ELF-1 (cell line): Measurements from ENCODE around the gene SOD3.

ENCODE experiments used
- DNase-seq: peaks from one replicate; pipeline ENCODE4 v3.0.0-alpha.2; 2016; ENCODE audit warnings: low read depth, low spot score

The SOD3 gene

DNA sequence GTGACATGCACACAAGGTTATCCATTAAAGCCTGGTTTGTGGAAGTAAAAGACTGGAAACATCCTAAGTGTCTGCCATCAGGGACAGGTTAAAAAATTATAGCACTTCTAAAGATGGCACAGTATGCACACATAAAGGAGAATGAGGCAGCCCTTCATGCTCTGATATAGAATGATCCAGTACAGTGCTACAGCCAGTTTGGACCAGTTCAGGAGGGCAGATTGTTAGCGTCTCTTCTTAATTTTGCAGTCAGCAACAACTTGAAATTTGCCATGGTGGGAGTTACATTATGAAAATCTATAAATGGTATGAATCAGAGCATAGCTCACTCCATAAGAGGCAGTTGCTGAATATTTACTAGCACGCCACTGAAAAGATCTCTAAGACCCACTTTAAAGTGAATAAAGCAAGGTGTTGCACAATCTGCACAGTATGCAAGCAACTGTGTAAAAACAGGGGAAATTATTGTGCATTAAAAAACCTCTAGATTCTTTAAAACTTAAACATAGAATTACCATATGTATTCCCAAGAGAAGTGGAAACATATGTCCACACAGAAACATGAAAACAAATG is 20.3 kb upstream of the SOD3 start:
- DNase-seq = no peak

DNA sequence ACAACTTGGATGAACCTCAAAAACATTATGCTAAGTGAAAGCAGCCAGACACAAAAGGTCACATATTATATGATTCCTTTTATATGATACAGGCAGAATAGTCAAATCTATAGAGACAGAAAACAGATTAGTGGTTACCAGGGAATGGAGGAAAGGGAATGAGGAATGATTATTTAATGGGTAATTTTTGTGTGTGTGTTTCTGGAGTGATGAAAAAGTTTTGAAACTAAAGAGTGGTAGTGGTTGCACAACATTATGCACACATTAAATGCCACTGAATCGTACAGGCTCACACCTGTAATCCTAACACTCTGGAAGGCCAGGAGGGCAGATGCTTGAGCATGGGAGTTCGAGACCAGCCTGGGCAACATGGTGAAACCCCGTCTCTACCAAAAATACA is 19.6 kb upstream of the SOD3 start:
- no peak for DNase-seq

DNA sequence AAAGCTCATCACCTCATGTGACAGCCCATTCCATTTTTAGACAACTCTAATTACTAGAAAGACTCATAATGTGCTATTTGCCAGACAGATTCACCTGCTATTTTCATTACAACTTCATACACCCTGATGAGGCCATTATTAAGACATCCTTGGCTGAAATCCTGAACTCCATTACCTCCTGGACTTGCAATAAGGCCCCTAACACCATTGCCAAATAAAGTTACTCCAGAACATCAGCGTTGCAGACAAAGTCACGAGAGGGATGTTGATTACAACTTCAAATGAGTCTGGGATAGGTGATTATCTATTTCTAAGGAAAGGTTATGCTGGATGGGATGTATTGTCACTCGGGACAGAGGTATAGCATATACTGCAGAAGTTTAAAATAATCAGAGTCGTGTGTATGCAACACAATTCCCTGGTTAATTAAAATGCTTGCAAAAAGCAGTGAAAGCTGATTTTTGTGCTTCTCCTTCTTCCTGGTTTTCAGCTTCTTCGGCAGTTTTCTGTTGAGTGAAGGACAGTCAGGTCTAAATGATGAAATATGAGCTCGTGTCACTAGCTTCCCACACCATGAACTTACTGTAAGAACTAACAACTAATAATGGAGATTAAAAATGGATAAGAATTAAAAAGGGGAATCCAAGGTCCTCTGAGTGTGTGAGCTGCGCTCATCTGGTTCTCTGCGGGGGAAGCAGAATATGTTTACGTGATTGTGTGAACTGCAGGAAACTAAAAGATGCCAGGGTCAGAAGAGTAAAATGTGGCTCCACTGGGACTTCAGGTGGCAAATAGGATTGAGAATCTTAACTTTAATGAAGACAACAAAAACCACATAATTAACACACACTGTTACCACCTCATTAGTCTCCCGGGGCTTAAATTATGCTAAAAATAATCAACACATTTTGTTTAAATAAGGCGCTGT is 17.6 kb upstream of the SOD3 start:
- no peak for DNase-seq

DNA sequence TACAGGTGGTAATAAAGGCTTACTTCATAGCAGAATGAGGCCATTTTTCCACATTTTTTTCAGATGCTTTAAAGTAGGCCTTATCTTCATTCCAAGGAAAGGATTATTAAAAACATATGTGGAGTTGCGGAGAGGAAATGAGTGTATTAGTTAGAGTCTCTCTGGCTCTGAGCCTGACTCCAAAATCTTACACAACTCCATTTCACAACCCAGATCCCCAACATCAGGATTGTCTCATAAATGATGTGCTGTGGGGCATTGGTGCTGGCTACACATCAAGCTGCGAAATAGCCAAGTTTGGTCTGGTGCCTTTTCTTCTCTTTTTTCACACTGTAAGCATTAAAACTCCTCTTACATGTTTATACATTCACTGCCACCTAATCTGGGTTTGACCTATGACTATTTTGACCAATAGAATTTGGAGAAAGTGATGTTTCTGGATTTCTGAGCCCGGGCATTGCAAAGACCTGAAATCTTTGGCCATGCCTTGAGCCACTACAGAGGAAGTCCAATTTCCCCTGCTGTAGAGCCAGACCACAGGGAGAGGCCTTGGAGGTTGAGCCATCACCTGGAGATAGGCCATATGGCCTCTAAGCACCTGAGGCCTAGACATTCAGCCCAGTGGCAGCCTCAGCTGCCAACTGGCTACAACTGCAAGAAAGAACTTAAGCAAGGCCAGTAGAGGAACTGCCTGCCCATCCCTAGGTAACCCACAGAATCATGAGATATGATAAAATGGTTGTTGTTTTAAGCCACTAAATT is 16.7 kb upstream of the SOD3 start:
- no peak for DNase-seq

DNA sequence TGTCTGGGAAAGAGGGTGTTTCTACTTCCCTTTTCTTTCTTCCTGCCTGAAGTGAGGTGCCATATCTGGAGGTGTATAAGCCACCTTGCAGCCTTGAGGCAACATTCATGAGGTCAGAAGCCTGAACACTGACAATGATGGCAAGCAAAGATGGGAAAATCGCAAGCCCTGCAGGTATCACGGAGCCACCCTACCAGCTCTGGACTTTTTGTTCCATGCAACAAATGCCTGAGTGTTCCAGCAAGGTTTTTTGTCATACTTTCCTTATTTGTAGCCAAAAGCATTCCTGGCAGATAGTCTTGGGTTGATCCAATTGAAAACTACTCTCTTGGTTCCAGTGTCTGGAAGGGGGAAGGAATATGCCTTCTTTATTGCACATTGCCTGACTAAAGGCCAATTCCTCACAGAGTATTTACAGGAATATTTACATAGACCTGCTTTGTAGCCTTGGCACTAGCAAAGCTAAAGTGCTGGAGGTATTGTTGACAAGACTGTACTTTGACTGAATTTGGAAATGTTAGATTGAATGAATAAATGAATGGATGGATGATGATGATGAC is 14.4 kb upstream of the SOD3 start:
- DNase-seq = no peak

DNA sequence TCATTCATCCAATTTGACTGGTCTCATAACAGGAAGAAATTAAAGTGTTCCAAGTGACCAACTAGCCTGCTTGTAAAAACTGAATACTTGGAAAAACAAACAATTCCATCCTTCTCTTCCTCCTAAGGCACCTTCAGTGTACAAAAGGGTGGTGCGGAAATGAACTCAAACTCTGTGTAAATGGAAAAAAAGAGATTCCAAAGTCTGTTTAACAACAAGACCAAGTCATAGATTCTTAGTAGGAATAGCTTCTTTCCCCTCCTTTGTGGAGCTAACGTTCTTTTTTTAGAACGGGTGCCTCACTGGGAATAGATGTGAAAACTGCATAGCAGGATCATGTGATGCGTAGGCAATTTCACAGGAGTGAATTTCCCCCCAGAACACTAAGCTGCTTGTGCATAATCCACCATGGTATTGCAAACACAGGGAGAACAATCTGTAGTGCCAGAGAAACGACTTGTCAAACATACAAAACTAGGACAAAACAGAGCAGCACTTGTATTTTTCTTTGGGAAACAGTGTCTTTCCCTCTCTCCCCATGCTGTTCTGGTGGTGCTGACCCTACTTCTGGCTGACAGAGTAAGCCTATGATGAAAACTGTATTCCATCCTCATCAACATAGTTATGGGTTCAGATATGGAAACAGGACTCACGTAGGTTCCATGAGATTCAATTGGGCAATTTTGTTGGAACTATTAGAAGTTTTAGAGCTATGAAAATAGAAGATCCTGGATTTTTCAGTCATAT is 13.2 kb upstream of the SOD3 start:
- DNase-seq = no peak

DNA sequence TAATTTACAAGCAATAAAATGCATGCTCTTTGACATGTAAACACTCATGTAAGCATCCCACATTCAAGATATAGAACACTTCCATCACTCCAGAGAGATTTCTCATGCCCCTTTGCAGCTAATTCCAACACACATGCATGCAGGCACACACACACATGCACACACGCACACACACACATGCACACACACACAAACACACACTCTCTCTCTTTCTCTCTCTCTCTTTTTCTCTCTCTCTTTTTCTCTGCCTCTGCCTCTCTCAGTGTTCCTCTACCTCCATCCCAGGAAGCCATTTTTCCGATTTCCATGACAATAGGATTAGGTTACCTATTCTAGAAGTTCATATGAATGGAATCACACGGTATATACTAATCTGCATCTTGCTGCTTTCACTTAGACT is 11.9 kb upstream of the SOD3 start:
- no peak for DNase-seq

DNA sequence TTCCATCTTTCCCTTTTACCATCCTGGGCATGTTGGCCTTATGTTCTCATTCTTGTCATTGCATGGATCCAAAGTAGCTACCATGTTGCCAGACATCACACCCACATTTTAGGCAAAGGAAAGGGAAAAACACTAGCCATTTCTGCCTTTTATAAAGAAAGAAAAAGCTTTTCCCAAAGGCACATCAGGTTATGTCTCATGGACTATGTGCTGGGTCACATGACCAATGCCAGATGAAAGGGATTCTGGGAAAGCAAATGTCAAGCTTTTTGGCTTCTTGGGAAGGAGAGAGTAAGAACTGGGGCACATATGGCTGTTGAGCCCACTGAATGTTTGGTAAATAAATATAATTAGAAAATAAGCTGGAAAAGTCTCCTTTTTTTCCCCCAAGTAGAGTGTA is 4.3 kb upstream of the SOD3 start:
- no peak for DNase-seq

DNA sequence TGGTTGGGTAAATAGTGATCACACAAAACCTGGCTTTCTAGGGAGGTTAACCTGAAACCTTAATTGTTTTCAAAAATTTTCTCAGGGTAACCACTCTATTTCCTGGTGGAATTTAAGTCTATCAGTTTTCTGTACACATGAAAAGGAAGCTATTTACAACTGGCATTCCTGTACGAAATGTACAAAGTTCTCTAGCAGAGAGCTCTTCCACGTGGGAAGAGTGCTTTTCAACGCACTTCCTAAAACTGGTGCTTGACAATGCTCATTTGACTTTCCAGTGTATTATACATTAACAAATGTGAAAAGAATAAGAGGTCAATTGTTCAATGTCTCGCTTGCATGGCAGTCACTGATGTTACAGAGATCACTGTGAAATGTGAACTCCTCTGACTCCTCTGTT is 2.8 kb upstream of the SOD3 start:
- DNase-seq = no peak

DNA sequence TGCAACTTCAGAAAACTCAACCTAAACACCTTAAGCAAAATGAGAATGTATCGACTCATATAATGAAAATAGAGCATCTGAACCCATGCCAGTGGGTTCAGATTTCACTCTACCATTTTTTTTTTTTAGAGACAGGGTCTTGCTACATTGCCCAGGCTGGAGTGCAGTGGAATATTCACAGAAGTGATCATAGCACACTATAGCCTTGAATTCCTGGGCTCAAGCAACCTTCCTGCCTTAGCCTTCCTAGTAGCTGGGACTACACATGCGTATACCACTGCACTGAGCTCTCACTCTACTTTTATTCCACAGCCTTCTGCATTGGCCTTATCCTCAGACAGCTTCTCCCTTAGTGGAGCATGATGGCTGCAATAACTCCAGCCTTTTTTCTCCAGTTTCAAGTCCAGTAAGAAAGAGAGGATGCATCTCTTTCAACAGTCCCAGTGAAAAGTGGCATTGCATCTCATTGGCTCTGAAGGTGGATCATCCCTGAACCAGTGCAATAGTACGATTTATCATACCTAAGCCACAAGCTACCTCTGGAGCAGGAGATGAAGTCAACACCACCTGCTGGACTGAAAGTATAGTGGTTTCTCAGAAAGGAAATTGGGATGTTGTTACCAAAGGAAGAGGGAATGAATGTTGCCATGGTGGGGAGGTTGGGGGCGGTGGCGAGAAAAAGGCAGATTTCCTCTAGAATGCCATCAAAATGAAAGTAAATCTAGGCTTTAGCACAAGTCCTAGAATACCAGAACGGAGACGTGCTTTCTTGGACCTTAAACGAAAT is 2.0 kb upstream of the SOD3 start:
- peak; percentile 28 for DNase-seq

DNA sequence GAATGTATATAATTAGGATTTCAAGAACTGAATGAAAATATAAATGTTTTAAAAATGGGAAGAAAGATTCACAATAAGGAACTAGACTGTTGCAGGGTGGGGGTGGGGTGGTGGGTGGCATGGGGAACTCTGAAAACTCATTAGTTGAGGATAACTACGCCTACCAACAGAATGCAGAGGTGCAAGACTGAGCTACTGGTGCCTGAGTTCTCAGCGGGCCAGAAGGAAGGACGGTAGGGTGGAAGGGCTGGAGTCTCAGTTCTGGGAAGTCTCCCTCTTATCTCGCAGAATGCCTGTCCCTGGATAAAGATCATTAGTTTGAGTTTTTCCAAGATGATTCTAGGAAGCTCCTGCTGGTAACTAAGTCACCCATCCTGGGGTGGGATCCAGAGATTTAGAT is 1.3 kb upstream of the SOD3 start:
- DNase-seq = no peak

DNA sequence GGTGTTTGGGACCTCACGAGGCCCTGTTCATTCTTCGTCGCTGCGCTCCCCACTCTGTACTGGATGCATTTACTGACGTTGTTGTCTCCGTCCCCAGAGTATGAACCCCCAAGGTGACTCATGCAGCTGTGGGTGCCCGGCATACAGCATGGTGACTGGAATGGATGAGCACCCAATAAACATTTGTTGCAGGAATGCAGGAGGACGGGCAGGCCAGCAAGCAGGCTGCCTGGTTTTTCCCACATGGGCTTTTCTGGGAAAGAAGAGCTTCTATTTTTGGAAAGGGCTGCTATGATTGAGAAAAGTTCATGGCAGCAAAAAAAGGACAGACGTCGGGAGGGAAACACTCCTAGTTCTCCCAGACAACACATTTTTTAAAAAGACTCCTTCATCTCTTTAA is 893 bp upstream of the SOD3 start:
- DNase-seq = peak; percentile 23

DNA sequence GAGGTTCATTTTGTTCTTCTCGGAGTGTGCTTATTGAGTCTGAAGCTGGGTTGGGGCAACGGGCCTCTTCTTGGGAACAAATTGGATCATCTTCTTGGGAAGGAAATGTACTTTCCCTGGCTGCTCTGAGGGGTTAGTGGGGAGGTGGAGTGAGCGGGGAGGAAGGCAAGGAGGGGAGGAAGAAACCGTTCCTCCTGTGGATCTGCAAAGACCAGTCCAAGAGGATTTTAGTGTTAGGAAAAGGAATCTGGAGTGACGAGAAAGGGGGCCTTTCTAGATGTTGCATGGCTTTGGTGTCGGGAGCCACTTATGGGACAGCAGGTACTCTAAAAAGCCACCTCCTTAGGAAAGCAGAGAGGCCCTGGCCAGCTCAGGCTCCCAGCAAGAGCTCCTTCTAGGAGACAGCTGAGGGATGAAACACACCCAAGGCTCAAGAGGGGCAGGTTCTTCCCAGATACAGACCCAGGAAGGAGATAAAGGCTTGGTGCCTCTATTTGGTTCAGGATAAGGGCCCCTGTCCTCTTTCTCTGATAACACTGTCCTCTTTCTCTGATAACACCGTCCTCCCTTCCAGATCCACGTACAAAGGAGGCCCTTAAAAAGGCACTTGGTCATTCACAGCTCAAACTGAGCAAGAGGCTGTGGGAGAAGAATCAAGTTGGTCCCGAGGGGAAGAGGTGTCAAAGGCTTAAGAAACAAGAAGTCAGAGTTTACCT is 451 bp downstream of the SOD3 start:
- no peak for DNase-seq

DNA sequence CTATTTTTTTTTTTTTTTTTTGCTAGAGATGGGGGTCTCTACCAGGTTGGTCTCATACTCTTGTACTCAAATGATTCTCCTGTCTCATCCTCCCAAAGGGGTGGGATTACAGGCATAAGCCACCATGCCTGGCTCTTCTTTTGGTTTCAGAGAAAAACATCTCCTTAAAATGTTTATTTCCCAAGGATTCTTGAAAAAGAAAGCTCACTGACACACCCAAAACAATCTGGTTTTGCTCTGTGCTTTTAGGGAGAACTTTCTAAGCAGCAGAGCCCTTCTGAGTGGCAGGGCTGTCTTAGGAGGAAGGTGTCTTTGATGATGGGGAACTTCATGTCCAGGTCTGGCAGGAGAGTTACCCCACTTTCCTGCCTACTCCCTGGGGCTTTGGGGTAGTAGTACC is 1.2 kb downstream of the SOD3 start:
- DNase-seq = no peak

DNA sequence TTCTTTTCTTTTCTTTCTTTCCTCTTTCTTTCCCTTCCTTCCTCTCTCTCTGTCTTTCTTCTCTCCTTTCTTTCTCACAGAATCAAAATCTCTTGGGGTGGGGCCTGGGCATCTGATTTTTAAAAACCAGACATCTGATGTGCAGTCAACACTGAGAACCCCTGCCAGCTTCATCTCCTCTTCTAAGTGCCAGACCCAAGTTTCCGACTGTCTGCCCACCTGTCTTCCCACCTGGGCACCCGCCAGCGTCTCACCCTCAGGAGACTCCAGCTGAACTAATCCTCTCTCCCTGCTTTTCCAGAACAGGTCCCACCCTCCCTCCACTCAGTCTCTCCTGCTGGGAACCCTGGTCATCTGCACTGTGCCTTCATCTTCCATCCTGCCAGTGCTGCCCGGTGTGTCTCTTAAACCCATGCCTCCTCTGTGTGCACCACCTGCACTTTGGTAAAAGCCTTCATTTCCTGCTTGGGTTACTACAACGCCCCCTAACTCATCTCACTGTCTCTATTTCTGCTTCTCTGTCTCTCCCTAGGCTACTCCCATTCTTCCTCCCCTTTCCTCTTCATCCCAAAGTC is 2.8 kb downstream of the SOD3 start:
- no peak for DNase-seq

DNA sequence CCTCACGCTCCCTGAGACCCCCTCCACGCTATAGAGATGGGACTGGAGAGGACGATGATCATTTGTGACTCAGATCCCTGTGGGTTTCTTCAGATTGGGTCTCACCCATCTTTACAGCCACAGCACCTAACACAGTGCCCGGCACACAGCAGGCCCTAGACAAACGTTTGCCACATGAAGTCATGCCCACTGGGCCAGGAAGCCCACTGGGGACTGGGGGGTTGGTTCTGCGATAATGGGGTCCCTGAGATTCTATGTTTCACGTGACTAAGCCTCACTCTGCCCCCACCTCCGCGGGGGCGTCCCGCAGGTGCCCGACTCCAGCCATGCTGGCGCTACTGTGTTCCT is 3.8 kb downstream of the SOD3 start:
- DNase-seq = no peak

DNA sequence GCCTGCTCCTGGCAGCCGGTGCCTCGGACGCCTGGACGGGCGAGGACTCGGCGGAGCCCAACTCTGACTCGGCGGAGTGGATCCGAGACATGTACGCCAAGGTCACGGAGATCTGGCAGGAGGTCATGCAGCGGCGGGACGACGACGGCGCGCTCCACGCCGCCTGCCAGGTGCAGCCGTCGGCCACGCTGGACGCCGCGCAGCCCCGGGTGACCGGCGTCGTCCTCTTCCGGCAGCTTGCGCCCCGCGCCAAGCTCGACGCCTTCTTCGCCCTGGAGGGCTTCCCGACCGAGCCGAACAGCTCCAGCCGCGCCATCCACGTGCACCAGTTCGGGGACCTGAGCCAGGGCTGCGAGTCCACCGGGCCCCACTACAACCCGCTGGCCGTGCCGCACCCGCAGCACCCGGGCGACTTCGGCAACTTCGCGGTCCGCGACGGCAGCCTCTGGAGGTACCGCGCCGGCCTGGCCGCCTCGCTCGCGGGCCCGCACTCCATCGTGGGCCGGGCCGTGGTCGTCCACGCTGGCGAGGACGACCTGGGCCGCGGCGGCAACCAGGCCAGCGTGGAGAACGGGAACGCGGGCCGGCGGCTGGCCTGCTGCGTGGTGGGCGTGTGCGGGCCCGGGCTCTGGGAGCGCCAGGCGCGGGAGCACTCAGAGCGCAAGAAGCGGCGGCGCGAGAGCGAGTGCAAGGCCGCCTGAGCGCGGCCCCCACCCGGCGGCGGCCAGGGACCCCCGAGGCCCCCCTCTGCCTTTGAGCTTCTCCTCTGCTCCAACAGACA is 4.4 kb downstream of the SOD3 start:
- peak; percentile 23 for DNase-seq

DNA sequence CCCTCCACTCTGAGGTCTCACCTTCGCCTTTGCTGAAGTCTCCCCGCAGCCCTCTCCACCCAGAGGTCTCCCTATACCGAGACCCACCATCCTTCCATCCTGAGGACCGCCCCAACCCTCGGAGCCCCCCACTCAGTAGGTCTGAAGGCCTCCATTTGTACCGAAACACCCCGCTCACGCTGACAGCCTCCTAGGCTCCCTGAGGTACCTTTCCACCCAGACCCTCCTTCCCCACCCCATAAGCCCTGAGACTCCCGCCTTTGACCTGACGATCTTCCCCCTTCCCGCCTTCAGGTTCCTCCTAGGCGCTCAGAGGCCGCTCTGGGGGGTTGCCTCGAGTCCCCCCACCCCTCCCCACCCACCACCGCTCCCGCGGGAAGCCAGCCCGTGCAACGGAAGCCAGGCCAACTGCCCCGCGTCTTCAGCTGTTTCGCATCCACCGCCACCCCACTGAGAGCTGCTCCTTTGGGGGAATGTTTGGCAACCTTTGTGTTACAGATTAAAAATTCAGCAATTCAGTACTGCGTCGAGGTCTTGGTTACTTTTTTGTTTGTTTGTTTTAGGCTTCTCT is 5.0 kb downstream of the SOD3 start:
- no peak for DNase-seq
